Ishikawa (cell line): ENCODE measurements around the gene MCU.

Experiments
- CEBPB ChIP-seq: IDR thresholded peaks from 2 replicates; pipeline ENCODE4 v1.6.1; 2012
- EGR1 ChIP-seq: IDR thresholded peaks from 2 replicates; pipeline ENCODE4 v1.6.1; 2012
- EP300 ChIP-seq: IDR thresholded peaks from 2 replicates; pipeline ENCODE4 v1.6.1; 2012; ENCODE audit warnings: borderline replicate concordance
- MAX ChIP-seq: IDR thresholded peaks from 2 replicates; pipeline ENCODE4 v1.6.1; 2012
- NFIC ChIP-seq: IDR thresholded peaks from 2 replicates; pipeline ENCODE4 v1.6.1; 2012
- RAD21 ChIP-seq: IDR thresholded peaks from 2 replicates; pipeline ENCODE4 v1.6.1; 2012; ENCODE audit warnings: low read depth
- REST ChIP-seq: IDR thresholded peaks from 2 replicates; pipeline ENCODE4 v1.6.1; 2012; ENCODE audit warnings: low read depth, mild to moderate bottlenecking
- TAF1 ChIP-seq: IDR thresholded peaks from 2 replicates; pipeline ENCODE4 v1.6.1; 2012; ENCODE audit warnings: low read depth, mild to moderate bottlenecking
- TEAD4 ChIP-seq: IDR thresholded peaks from 2 replicates; pipeline ENCODE4 v1.6.1; 2012
- YY1 ChIP-seq: IDR thresholded peaks from 2 replicates; pipeline ENCODE4 v1.6.1; 2012; ENCODE audit warnings: low read depth

GRCh38 chr10:72697716-72698115 lies 5.8 kb downstream of the MCU start:
- TF ChIP-seq TAF1 (no peak), EGR1 (no peak), MAX (no peak), CEBPB (no peak), REST (no peak), RAD21 (no peak), EP300 (no peak), NFIC (no peak), YY1 (no peak), TEAD4 (no peak)
